ENCODE results near the gene DUSP14. TPM values are rescaled to one million over a fixed set of nuclear protein-coding genes. Genes with fewer than 3 reads are reported as not detected.

DUSP14 gene
- polyA plus RNA-seq, 4 donors, result 1.6 to 4.8 (median 3.2) TPM

DNA sequence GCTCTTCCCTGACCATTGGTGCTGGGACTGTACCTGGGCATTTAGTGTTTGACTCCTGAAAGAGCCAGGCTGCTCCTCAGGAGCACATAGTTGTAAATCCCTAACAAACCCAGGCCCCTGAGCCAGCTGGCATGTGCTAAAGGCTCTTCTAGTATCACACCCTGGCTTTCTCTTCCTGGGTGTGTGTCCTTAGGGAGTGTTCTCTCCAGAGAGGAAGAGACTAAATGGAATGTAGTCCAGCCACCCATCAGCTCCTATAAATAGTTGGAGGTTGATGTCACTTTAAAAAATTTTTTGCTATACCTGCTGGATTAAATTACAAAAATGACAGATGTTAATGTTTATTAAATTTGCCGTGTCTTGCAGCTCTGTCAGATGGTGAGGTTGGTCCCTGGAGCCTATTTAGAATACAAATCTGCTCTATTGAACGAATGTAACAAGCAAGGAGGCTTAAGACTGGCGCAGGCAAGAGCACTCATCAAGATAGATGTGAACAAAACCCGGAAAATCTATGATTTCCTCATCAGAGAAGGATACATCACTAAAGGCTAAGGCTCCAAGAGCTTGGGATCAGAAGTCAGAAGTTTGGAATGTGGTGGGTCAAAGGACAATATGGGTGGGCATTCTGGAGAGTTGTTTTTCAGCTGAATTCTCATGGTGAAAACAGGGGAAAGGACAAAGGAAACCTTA, 13.1 kb upstream of the DUSP14 start:
- no peaks in the 10 kb centered on the region for H3K27me3 ChIP-seq (ENCODE audit: control insufficient read depth in 3 of 3, insufficient read depth in 3 of 3, low read length in 3 of 3)
- WGBS, 3 donors, result 82 to 88% (median 87%) methylated on average over 4 of the region's 4 CpGs
- H3K9me3 ChIP-seq (ENCODE audit: control insufficient read depth in 2 of 2, insufficient read depth in 1 of 2, low read depth in 1 of 2, low read length in 1 of 2), result no peaks in the 10 kb centered on the region
- DNase-seq (no peak), FAIRE-seq (no peak)
- no peak overlapping the region for H3K4me3 ChIP-seq (ENCODE audit: low read depth in 1 of 3, low read length in 3 of 3)
- H3K27ac ChIP-seq (ENCODE audit: low read depth in 1 of 3, low read length in 2 of 3), result no peak overlapping the region
- peaks cover 15 to 38% (median 23%) of the 10 kb centered on the region in 3 donors for H3K36me3 ChIP-seq (ENCODE audit: control insufficient read depth in 3 of 3, insufficient read depth in 2 of 3, low read depth in 1 of 3, low read length in 3 of 3)
- no peaks in the 10 kb centered on the region for H3K4me1 ChIP-seq (ENCODE audit: control insufficient read depth in 3 of 3, insufficient read depth in 2 of 3, low read depth in 1 of 3, low read length in 2 of 3)

DNA sequence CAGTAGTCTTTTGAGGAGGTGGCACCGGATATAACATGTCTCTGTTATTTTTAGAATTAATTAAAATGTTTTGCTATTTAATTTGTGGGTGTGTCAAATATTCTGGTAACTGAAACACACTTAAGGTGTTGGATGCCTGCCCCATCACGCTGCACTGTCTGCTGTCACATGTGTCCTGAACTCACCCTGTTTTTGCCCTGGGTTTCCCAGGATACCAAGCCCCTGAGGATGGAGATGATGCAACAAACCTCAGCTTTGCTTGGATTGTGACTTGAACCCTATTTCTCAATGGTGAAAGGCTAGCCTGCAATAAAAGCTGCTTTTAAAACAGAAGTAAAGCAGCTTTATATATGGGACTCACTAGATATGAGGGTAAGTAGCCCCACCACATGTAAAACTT, 11.5 kb upstream of the DUSP14 start:
- Histone ChIP-seq H3K9me3 (ENCODE audit: control insufficient read depth in 2 of 2, insufficient read depth in 1 of 2, low read depth in 1 of 2, low read length in 1 of 2) (no peaks in the 10 kb centered on the region), H3K27ac (ENCODE audit: low read depth in 1 of 3, low read length in 2 of 3) (no peak overlapping the region), H3K4me3 (ENCODE audit: low read depth in 1 of 3, low read length in 3 of 3) (no peak overlapping the region), H3K4me1 (ENCODE audit: control insufficient read depth in 3 of 3, insufficient read depth in 2 of 3, low read depth in 1 of 3, low read length in 2 of 3) (no peaks in the 10 kb centered on the region), H3K27me3 (ENCODE audit: control insufficient read depth in 3 of 3, insufficient read depth in 3 of 3, low read length in 3 of 3) (no peaks in the 10 kb centered on the region), H3K36me3 (ENCODE audit: control insufficient read depth in 3 of 3, insufficient read depth in 2 of 3, low read depth in 1 of 3, low read length in 3 of 3) (peaks cover 14 to 27% (median 19%) of the 10 kb centered on the region in 3 donors)
- no peak for DNase-seq
- FAIRE-seq, result no peak
- 73 to 84% (median 74%) methylated on average over 2 of the region's 2 CpGs for WGBS, 3 donors

DNA sequence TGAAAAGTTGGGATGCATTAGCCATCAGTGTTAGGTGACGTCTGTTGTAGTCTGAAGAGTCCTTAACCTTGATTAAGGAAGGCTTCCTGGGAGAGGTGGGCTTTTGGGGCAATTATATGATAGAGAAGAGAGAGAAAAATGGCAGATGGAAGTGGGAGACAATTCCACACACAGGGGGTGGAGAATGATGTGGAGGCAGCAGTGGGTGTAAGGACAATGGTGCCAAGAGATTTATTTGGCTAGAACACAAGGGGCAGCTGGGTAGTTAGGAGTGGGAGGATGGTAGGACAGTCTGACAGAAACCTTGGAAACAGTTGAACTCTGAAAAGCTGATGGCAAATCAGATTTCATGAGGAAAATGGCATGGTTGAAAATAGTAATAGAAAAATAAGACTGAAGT, 10.7 kb upstream of the DUSP14 start:
- Histone ChIP-seq H3K9me3 (ENCODE audit: control insufficient read depth in 2 of 2, insufficient read depth in 1 of 2, low read depth in 1 of 2, low read length in 1 of 2) (no peaks in the 10 kb centered on the region), H3K27me3 (ENCODE audit: control insufficient read depth in 3 of 3, insufficient read depth in 3 of 3, low read length in 3 of 3) (no peaks in the 10 kb centered on the region), H3K4me3 (ENCODE audit: low read depth in 1 of 3, low read length in 3 of 3) (no peak overlapping the region), H3K36me3 (ENCODE audit: control insufficient read depth in 3 of 3, insufficient read depth in 2 of 3, low read depth in 1 of 3, low read length in 3 of 3) (peaks cover 14 to 25% (median 18%) of the 10 kb centered on the region in 3 donors), H3K4me1 (ENCODE audit: control insufficient read depth in 3 of 3, insufficient read depth in 2 of 3, low read depth in 1 of 3, low read length in 2 of 3) (no peaks in the 10 kb centered on the region), H3K27ac (ENCODE audit: low read depth in 1 of 3, low read length in 2 of 3) (no peak overlapping the region)
- DNase-seq, result no peak
- WGBS, 3 donors, result 91 to 97% (median 96%) methylated on average over 1 of the region's 1 CpG
- no peak for FAIRE-seq

DNA sequence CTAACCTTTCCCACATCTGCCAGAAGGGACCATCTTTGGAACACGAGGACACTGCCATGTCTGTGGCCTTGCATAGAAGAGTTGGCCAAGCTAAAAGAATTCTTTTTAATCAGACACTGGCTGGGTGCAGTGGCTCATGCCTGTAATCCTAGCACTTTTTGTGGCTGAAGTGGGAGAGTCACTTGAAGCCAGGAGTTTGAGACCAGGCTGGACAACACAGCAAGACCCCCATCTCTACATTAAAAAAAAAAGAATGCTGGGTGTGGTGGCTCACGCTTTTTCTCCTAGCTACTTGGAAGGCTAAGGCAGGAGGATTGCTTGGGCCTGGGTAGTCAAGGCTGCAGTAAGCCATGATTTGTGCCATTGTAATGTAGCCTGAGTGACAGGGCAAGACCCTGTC, 9.3 kb upstream of the DUSP14 start:
- no peak overlapping the region for H3K4me3 ChIP-seq (ENCODE audit: low read depth in 1 of 3, low read length in 3 of 3)
- peaks cover 12 to 19% (median 12%) of the 10 kb centered on the region in 3 donors for H3K36me3 ChIP-seq (ENCODE audit: control insufficient read depth in 3 of 3, insufficient read depth in 2 of 3, low read depth in 1 of 3, low read length in 3 of 3)
- H3K27ac ChIP-seq (ENCODE audit: low read depth in 1 of 3, low read length in 2 of 3), result no peak overlapping the region
- no peaks in the 10 kb centered on the region for H3K9me3 ChIP-seq (ENCODE audit: control insufficient read depth in 2 of 2, insufficient read depth in 1 of 2, low read depth in 1 of 2, low read length in 1 of 2)
- FAIRE-seq, result no peak
- DNase-seq, result no peak
- H3K4me1 ChIP-seq (ENCODE audit: control insufficient read depth in 3 of 3, insufficient read depth in 2 of 3, low read depth in 1 of 3, low read length in 2 of 3), result no peaks in the 10 kb centered on the region
- H3K27me3 ChIP-seq (ENCODE audit: control insufficient read depth in 3 of 3, insufficient read depth in 3 of 3, low read length in 3 of 3), result no peaks in the 10 kb centered on the region
- WGBS, 3 donors, result 91 to 96% (median 96%) methylated on average over 2 of the region's 2 CpGs

DNA sequence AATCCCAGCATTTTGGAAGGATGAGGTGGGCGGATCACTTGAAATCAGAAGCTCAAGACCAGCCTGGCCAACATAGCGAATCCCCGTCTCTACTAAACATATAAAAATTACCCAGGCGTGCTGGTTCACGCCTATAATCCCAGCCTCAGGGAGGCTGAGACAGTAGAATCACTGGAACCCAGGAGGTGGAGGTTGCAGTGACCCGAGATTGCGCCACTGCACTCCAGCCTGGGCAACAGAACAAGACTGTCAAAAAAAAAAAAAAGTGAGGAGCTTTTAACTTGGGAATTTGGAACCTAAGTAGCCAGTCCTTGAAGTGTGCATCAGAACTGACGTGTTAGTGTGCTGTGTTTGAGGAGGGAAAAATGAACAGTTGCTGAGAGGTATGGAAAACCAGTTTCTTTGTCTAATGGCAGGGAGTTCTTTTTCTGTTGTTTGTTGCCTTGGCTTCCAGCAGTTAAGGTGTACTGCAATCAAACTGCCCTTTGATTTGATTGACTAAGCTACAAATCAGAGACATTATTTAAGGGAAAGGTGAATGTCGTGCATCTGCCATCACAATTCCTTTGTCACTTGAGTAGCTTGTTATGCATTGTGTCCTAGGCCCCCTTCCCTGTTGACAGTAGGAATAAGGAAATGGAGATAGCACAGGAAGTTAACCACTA, 8.6 kb upstream of the DUSP14 start:
- WGBS, 3 donors, result 90 to 94% (median 94%) methylated on average over 9 of the region's 9 CpGs
- no peaks in the 10 kb centered on the region for H3K4me1 ChIP-seq (ENCODE audit: control insufficient read depth in 3 of 3, insufficient read depth in 2 of 3, low read depth in 1 of 3, low read length in 2 of 3)
- FAIRE-seq (no peak), DNase-seq (no peak)
- H3K9me3 ChIP-seq (ENCODE audit: control insufficient read depth in 2 of 2, insufficient read depth in 1 of 2, low read depth in 1 of 2, low read length in 1 of 2), result no peaks in the 10 kb centered on the region
- H3K4me3 ChIP-seq (ENCODE audit: low read depth in 1 of 3, low read length in 3 of 3), result no peak overlapping the region
- no peak overlapping the region for H3K27ac ChIP-seq (ENCODE audit: low read depth in 1 of 3, low read length in 2 of 3)
- H3K27me3 ChIP-seq (ENCODE audit: control insufficient read depth in 3 of 3, insufficient read depth in 3 of 3, low read length in 3 of 3), result no peaks in the 10 kb centered on the region
- H3K36me3 ChIP-seq (ENCODE audit: control insufficient read depth in 3 of 3, insufficient read depth in 2 of 3, low read depth in 1 of 3, low read length in 3 of 3), result peaks cover 9 to 17% (median 10%) of the 10 kb centered on the region in 3 donors

DNA sequence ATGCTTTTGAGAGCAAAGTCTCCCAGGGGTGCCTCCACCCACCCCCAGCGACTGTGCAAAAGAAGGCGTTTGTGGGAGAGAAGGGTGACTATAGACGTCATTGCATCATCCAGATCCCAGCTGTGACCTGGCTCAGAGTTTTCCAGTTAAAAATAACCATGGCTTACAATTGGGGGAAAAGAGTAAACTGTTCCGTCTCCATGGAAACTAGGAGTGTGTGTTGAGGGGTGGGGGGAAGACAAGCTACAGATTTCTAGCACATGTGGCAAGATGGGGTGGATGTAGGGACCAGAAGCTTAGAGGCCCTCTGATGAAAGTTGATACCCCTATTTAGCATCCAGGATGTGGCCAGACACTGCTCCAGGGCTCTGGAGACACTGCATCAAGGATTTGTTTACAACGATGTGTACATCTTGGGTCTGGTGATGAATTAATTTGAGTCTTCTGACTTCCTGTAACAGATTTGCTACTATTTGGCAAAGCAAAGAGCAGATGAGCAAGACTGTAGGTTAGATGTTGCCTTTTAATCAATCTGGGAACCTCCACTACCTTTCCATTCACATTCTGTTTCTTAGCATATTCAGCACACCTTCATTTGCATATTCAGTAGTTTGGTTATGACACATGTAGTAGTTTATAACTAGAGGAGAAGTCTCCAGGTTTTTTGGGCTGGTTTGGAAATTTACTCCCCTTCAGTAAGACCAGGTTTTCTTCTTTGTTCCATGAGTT, 6.2 kb upstream of the DUSP14 start:
- WGBS, 3 donors, result 49 to 76% (median 69%) methylated on average over 5 of the region's 5 CpGs
- no peak for FAIRE-seq

DNA sequence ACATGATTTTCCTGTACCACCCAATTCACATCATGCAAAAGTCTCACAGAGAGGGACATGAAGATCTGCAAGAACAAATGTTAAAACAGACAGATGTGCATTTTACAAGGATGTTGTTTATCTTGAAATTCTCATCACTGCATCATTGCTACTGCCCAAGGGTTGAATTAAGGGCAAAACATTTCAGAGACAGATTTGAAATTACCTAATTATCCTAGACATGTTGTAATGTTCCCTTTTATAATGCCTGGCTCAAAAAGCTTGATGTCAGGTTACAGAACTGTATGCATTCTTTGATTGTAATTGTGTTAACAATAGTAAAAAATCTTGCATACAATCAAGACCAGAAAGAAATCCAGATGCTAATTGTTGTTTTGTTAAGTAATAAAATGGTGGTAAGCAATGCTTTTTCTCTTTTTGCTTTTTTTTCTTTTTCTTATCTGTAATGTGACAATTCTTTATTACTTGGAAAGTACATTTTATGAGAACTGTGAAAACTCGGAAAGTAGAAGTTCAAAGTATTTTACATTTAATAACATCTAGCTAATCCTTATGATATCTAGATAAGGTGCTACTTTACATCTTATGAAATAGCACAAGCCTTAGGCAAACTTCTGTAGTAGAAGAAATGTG, 3.6 kb upstream of the DUSP14 start:
- H3K9me3 ChIP-seq (ENCODE audit: control insufficient read depth in 2 of 2, insufficient read depth in 1 of 2, low read depth in 1 of 2, low read length in 1 of 2), result no peaks in the 10 kb centered on the region
- no peak for FAIRE-seq
- no peaks in the 10 kb centered on the region for H3K27me3 ChIP-seq (ENCODE audit: control insufficient read depth in 3 of 3, insufficient read depth in 3 of 3, low read length in 3 of 3)
- WGBS, 3 donors, result 52 to 66% (median 65%) methylated on average over 1 of the region's 1 CpG
- no peak overlapping the region for H3K27ac ChIP-seq (ENCODE audit: low read depth in 1 of 3, low read length in 2 of 3)
- no peak for DNase-seq
- no peak overlapping the region for H3K4me3 ChIP-seq (ENCODE audit: low read depth in 1 of 3, low read length in 3 of 3)
- H3K36me3 ChIP-seq (ENCODE audit: control insufficient read depth in 3 of 3, insufficient read depth in 2 of 3, low read depth in 1 of 3, low read length in 3 of 3), result no peaks in the 10 kb centered on the region
- peaks cover 0 to 18% (median 3%) of the 10 kb centered on the region in 3 donors for H3K4me1 ChIP-seq (ENCODE audit: control insufficient read depth in 3 of 3, insufficient read depth in 2 of 3, low read depth in 1 of 3, low read length in 2 of 3)

More for the DNA sequence above, 6.2 kb upstream of the DUSP14 start:
- Histone ChIP-seq H3K27ac (ENCODE audit: low read depth in 1 of 3, low read length in 2 of 3) (peak overlapping the region in 2 of 3 donors; percentile 62), H3K4me1 (ENCODE audit: control insufficient read depth in 3 of 3, insufficient read depth in 2 of 3, low read depth in 1 of 3, low read length in 2 of 3) (peaks cover 0 to 7% (median 3%) of the 10 kb centered on the region in 3 donors), H3K36me3 (ENCODE audit: control insufficient read depth in 3 of 3, insufficient read depth in 2 of 3, low read depth in 1 of 3, low read length in 3 of 3) (peaks cover 0 to 6% (median 3%) of the 10 kb centered on the region in 3 donors), H3K4me3 (ENCODE audit: low read depth in 1 of 3, low read length in 3 of 3) (no peak overlapping the region), H3K27me3 (ENCODE audit: control insufficient read depth in 3 of 3, insufficient read depth in 3 of 3, low read length in 3 of 3) (no peaks in the 10 kb centered on the region), H3K9me3 (ENCODE audit: control insufficient read depth in 2 of 2, insufficient read depth in 1 of 2, low read depth in 1 of 2, low read length in 1 of 2) (no peaks in the 10 kb centered on the region)
- peak in 1 of 2 donors; percentile 42 for DNase-seq

DNA sequence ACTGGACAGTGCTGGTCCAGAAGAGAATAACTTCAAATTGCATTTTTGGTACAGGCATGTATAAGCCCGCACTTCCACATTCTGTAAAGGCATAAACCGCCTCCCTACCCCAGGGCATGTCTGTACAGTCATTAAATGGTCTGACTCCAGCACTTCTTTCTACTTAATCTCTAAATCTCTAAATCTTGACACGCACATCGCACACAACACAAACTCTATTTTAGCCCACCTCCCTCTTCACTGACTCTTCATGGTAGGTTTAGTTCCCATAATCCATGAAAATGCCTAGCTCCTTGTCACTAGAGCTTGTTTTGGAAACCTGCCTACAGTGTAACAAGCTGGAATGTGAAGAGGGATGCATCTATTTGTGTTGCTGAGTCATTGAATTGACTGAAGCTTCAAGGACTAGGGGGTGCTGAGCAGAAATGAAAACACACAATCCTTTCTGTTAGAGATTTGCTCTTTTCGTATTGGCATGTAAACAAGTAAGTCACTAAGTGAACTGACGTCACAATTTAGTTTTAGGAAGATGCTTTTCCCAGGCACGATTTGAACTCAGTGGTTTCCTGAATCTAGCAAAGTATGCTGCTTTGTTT, 1.6 kb upstream of the DUSP14 start:
- FAIRE-seq, result no peak
- DNase-seq, result peak; percentile 26 to 53
- no peaks in the 10 kb centered on the region for H3K9me3 ChIP-seq (ENCODE audit: control insufficient read depth in 2 of 2, insufficient read depth in 1 of 2, low read depth in 1 of 2, low read length in 1 of 2)
- no peaks in the 10 kb centered on the region for H3K27me3 ChIP-seq (ENCODE audit: control insufficient read depth in 3 of 3, insufficient read depth in 3 of 3, low read length in 3 of 3)
- peak overlapping the region in 2 of 3 donors; percentile 33 to 68 for H3K27ac ChIP-seq (ENCODE audit: low read depth in 1 of 3, low read length in 2 of 3)
- H3K4me1 ChIP-seq (ENCODE audit: control insufficient read depth in 3 of 3, insufficient read depth in 2 of 3, low read depth in 1 of 3, low read length in 2 of 3), result peaks cover 0 to 21% (median 3%) of the 10 kb centered on the region in 3 donors
- H3K36me3 ChIP-seq (ENCODE audit: control insufficient read depth in 3 of 3, insufficient read depth in 2 of 3, low read depth in 1 of 3, low read length in 3 of 3), result no peaks in the 10 kb centered on the region
- 30 to 39% (median 37%) methylated on average over 7 of the region's 7 CpGs for WGBS, 3 donors
- H3K4me3 ChIP-seq (ENCODE audit: low read depth in 1 of 3, low read length in 3 of 3), result peak overlapping the region in 1 of 3 donors; percentile 85
